Testis (tissue), 2 donors: ENCODE data around the gene FKBP10.

Experiments used
- POLR2A ChIP-seq: fragments of 450-650 bp; IDR thresholded peaks from one replicate; pipeline ENCODE4 v1.6.1; 2017; ENCODE audit warnings: antibody characterized with exemption, mild to moderate bottlenecking, moderate library complexity
- TF ChIP-seq, protein P1 (sequence below), 3 experiments: fragments of 450-650 bp in 2 of 3; fragments of 200-600 bp in 1 of 3; sonication (generic) in 1 of 3; IDR thresholded peaks; one replicate each; pipeline ENCODE4 v1.5.1; 2016 to 2019; ENCODE audit warnings: antibody characterized with exemption in 3 of 3, mild to moderate bottlenecking in 2 of 3, moderate library complexity in 1 of 3

DNA sequence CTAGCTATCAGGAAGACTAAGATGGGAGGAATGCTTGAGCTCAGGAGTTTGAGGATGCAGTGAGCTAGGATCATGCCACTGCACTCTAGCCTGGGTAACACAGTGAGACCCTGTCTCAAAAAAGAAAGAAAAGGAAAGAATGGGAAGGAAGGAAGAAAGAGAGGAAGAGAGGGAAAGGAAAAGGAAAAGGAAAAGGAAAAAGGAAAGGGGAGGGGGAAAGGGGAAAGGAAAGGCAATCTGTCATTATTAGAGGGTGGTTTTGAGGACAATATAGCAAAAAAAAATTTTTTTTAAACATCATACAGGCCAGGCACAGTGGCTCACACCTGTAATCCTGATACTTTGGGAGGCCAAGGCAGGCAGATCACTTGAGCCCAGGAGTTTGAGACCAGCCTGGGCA lies 46.7 kb upstream of the FKBP10 start:
- TF ChIP-seq, protein P1, sequence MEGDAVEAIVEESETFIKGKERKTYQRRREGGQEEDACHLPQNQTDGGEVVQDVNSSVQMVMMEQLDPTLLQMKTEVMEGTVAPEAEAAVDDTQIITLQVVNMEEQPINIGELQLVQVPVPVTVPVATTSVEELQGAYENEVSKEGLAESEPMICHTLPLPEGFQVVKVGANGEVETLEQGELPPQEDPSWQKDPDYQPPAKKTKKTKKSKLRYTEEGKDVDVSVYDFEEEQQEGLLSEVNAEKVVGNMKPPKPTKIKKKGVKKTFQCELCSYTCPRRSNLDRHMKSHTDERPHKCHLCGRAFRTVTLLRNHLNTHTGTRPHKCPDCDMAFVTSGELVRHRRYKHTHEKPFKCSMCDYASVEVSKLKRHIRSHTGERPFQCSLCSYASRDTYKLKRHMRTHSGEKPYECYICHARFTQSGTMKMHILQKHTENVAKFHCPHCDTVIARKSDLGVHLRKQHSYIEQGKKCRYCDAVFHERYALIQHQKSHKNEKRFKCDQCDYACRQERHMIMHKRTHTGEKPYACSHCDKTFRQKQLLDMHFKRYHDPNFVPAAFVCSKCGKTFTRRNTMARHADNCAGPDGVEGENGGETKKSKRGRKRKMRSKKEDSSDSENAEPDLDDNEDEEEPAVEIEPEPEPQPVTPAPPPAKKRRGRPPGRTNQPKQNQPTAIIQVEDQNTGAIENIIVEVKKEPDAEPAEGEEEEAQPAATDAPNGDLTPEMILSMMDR (IDR thresholded peaks at IDR 0.05), result no peak
- TF ChIP-seq POLR2A, result no peak
